Astrocyte (in vitro differentiated cells and primary cell): ENCODE results near the gene UNC5CL.

Experiments used
- CTCF ChIP-seq: IDR thresholded peaks from 2 replicates; pipeline ENCODE4 v1.5.1; 2011; ENCODE audit warnings: low read depth, mild to moderate bottlenecking, inconsistent platforms, low read length, moderate library complexity; ENCODE audit not compliant: insufficient read depth
- EZH2 ChIP-seq: IDR thresholded peaks from 2 replicates; pipeline ENCODE4 v1.6.1; 2012; ENCODE audit warnings: mild to moderate bottlenecking, low read length, inconsistent platforms; ENCODE audit not compliant: insufficient read depth

- TF ChIP-seq CTCF (peak; percentile 11), EZH2 (no peak)
These were observed 39.5 kb downstream of the UNC5CL start for GRCh38 chr6:40999569-40999968.
